ENCODE measurements around the gene USP33. TPM values are rescaled to one million over a fixed set of nuclear protein-coding genes. Genes with fewer than 3 reads are reported as not detected.
"Not testable (repeated sequence)": the region's sequence is repeated elsewhere in the genome, so short reads cannot be mapped to it uniquely, and the experiment has no call there.

Gene USP33
- total RNA-seq, 1 donor from 2014 or later = 24.2 TPM

DNA sequence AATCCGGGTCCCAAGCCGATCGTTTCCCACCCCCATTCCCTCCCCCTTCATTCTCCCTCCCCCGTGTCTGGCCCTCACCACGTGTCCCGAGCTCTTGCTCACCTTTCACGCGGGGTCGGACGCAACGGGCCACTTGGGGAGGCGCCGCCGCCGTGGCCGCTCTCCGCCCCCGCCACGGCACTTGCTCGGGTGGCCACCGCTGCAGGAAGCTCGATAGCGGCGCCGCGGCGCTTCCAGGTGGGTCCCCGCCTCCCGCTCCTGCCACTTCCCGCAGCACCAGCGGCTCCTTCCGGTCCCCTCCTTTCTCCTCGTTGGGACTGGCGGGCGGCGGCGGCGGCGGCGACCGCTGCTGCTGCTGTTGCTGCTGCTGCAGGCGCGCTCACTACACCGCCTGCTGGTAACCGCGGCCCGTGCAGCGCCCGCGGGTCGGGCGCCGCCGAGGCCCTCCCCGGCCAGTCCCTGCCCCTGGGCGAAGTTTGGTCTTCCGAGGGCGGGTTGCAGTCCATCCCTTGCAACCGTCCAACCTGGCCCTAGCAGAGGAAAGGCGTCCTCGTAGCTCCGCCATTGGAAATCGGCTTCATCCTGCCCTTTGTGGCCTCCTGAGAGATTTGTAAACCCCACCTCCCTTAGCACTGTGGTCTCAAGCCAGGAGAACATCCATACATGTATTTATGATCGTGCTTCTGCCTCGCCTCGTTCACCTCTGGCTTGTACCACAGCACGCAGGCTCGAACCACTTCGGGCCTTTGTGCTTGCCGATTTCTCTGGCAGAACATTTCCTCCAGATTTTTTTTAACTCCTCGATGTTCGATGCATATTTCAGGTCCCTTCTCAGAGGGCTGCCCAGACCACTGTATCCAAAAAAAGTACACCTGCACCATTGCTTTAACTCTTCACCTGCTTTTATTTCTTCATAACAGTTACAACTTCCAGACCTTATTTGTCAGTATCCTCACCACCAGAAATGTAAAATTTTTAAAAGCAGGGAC is 76.2 kb downstream of the USP33 start:
- Histone ChIP-seq H3K4me1 (peaks cover 61% of the 10 kb centered on the region), H3K27ac (replicated peaks) (peak overlapping the region; percentile 95), H3K36me3 (no peaks in the 10 kb centered on the region), H3K4me3 (peak overlapping the region; percentile 82), H3K27me3 (ENCODE audit: low read depth) (no peaks in the 10 kb centered on the region), H3K9me3 (replicated peaks) (no peaks in the 10 kb centered on the region)
- TF ChIP-seq, protein P1, sequence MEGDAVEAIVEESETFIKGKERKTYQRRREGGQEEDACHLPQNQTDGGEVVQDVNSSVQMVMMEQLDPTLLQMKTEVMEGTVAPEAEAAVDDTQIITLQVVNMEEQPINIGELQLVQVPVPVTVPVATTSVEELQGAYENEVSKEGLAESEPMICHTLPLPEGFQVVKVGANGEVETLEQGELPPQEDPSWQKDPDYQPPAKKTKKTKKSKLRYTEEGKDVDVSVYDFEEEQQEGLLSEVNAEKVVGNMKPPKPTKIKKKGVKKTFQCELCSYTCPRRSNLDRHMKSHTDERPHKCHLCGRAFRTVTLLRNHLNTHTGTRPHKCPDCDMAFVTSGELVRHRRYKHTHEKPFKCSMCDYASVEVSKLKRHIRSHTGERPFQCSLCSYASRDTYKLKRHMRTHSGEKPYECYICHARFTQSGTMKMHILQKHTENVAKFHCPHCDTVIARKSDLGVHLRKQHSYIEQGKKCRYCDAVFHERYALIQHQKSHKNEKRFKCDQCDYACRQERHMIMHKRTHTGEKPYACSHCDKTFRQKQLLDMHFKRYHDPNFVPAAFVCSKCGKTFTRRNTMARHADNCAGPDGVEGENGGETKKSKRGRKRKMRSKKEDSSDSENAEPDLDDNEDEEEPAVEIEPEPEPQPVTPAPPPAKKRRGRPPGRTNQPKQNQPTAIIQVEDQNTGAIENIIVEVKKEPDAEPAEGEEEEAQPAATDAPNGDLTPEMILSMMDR (IDR thresholded peaks at IDR 0.05; ENCODE audit: borderline replicate concordance) = peak; percentile 97
- intact Hi-C loops (cut with micrococcal nuclease) = loop anchor here (10.0 kb wide), 1 partner anchor 149 kb away; no protein-coding TSS in a partner anchor
- DNase-seq = peak; percentile 93

DNA sequence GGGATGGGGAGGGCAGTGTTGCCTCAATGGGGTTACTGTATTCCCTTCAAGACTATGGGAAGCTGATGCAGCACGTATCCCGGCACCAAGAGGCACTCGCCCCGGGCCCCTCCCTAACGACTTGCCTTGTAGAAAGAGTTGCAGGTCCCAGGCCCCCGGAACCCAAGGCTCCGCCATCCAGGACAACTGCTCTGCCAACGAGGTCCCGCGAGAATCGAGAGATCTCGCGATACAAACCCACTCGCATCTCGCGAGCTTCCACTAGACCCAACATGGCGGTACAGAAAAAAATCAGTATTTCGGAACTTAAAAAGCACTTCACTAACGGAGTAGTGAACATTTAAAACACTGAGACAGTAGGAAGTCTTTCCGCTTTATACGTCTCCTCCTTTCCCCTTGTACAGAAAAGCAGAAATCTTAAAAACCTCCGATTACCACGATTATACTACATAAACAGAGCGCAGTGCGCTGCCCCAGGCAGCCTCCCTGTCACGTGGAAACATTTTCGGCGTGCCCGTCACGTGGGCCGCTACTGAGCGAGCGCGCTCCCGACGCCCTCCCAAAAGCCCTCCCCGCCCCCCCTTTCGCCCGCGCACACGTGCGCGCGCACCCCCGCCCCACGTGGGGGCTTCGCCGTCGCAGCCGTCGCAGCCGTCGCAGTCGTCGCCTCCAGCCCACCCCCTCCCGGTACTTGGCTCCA is 77.0 kb downstream of the USP33 start, which contains the start of gene ZZZ3:
TSS of gene ZZZ3 (minus strand) at position 199 of the 700 bp plus-strand sequence. CDS start 49,304 bp downstream, outside the sequence.
- peak; percentile 91 for DNase-seq
- H3K4me1 ChIP-seq = peaks cover 69% of the 10 kb centered on the region
- H3K9me3 ChIP-seq (replicated peaks) = no peaks in the 10 kb centered on the region
- H3K27me3 ChIP-seq (ENCODE audit: low read depth) = no peaks in the 10 kb centered on the region
- intact Hi-C loops (cut with micrococcal nuclease) = loop anchor here (10.0 kb wide), 1 partner anchor 148 kb away; no protein-coding TSS in a partner anchor
- TF ChIP-seq, protein P1 (IDR thresholded peaks at IDR 0.05; ENCODE audit: borderline replicate concordance) = no peak
- H3K27ac ChIP-seq (replicated peaks) = peak within 1 kb of the TSS; percentile 95
- no peaks in the 10 kb centered on the region for H3K36me3 ChIP-seq
- peak within 1 kb of the TSS; percentile 82 for H3K4me3 ChIP-seq

DNA sequence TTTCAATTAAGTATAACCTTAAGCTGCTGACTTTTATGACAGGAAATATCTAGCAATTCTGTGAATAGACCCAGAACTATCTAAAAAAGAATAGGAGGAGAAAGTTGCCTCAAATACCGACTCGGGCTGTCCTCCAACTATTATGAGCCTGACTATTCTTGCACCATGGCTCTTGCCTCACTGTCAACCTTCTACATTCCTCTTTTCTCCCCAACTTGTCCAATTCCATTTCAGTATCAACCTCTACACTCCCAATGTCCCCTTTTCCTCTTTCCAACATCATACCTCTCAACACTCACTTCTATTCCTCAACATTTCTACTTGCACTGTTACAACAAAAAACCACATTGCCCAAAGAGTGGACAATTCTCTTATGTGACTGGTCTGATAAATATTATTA is 79.5 kb downstream of the USP33 start:
- TF ChIP-seq, protein P1 (IDR thresholded peaks at IDR 0.05; ENCODE audit: borderline replicate concordance) = no peak
- DNase-seq = no peak
- Histone ChIP-seq H3K4me1 (peaks cover 76% of the 10 kb centered on the region), H3K4me3 (no peak overlapping the region), H3K36me3 (no peaks in the 10 kb centered on the region), H3K27me3 (ENCODE audit: low read depth) (no peaks in the 10 kb centered on the region), H3K27ac (replicated peaks) (no peak overlapping the region), H3K9me3 (replicated peaks) (no peaks in the 10 kb centered on the region)
- intact Hi-C loops (cut with micrococcal nuclease) = loop anchor here (10.0 kb wide), 1 partner anchor 145 kb away; no protein-coding TSS in a partner anchor

DNA sequence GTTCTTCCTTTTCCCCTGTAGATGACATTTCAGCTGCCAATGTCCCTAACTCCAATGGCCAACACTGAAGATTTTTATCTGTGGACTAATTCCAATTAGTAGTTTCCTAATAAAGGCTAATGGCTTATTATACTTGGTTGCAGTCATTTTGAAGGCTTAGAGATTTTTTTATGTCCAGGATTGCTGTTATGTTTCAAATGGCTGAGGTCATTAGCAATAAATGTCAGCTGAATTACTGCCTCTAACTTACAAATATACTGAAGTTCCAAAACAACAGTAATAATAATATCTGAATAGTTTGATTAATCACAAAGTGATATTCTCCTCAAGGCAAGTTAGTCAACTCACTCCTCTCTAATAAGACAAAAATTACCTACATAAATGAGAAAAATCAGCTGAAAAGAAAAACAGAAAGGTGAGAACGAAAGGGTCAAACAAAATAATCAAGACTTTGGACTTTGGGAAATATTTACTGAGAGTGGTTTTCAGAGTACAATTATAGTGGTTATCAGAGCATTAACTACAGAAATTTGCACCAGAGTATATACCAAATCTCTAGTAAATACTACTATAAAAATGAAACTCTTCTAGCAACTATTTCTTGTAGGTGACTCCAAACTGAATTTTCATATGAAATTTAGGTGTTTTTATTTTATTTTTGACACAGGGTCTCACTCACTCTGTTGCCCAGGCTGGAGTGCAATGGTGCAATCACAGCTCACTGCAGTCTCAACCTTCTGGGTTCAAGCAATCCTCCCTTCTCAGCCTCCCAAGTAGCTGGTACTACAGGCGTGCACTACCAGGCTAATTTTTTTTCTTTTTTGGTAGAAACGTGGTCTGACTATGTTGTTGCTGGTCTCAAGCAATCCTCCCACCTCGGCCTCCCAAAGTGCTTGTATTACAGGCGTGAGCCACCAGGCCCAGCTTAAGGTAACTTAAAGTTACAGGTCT is 80.7 kb downstream of the USP33 start:
- Histone ChIP-seq H3K27me3 (ENCODE audit: low read depth) (no peaks in the 10 kb centered on the region), H3K4me3 (no peak overlapping the region), H3K27ac (replicated peaks) (no peak overlapping the region), H3K4me1 (peaks cover 73% of the 10 kb centered on the region), H3K9me3 (replicated peaks) (no peaks in the 10 kb centered on the region), H3K36me3 (no peaks in the 10 kb centered on the region)
- TF ChIP-seq, protein P1 (IDR thresholded peaks at IDR 0.05; ENCODE audit: borderline replicate concordance) = no peak
- DNase-seq = no peak
- intact Hi-C loops (cut with micrococcal nuclease) = no loop called here

DNA sequence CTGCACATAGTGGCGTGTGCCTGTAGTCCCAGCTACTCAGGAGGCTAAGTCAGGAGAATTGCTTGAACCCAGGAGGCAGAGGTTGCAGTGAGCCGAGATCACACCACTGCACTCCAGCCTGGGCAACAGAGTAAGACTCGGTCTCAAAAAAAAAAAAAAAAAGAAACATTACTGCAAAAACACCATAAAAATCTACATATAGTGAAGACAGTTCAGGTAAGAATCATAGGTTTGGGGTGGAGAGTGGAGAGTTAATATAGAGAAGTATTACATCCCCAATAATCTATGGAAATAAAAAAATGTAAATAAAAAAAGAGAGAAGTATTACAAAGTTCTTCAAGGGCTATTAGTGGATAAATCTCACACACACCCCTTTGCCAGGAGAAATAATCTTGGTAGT is 84.8 kb downstream of the USP33 start:
- H3K4me3 ChIP-seq; H3K27me3 ChIP-seq (ENCODE audit: low read depth); H3K36me3 ChIP-seq; intact Hi-C loops (cut with micrococcal nuclease); H3K9me3 ChIP-seq (replicated peaks); DNase-seq; H3K27ac ChIP-seq (replicated peaks): not testable (repeated sequence)
- peaks cover 70% of the 10 kb centered on the region for H3K4me1 ChIP-seq

Data from left ventricle myocardium inferior (tissue), 1 donor.